HCT116 (cell line): ENCODE data around the gene CEACAM5. TPM values are rescaled to one million over a fixed set of nuclear protein-coding genes. Genes with fewer than 3 reads are reported as not detected.

ENCODE experiments used
- ATAC-seq: fragments of 200-7000 bp; cut with Tn5 transposase; 2 replicates; pipeline ENCODE4 v1.9.1; 2020; ENCODE audit warnings: mild to moderate bottlenecking, moderate library complexity
- BruUV-seq: library from RNA; stranded (reverse); fragments of 400-500 nt; replicated peaks from 2 replicates; lab custom pipeline; 2021; lab: Mats Ljungman, UMichigan
- CTCF ChIA-PET: fragments of 300-600 bp; sonication (Branson Sonifier 250); formaldehyde crosslinking; loops from one replicate; lab custom pipeline; 2021; ENCODE audit warnings: antibody characterized with exemption; lab: Charles Lee
- POLR2A ChIA-PET: fragments of 300-600, 350-600 bp; sonication (Branson Sonifier 250); formaldehyde crosslinking; loops from one replicate; lab custom pipeline; 2021; ENCODE audit warnings: antibody characterized with exemption; lab: Charles Lee
- RAD21 ChIA-PET, 2 experiments: fragments of 300-600 bp; sonication (Branson Sonifier 250); formaldehyde crosslinking; loops; one replicate each; lab custom pipeline; 2023; ENCODE audit warnings: low total read pairs in 2 of 2; ENCODE audit not compliant: uncharacterized antibody in 2 of 2, unreplicated experiment in 2 of 2, low non-redundant PET in 1 of 2; lab: Charles Lee
- DNase-seq: peaks from one replicate; pipeline ENCODE4 v3.0.0-alpha.2; 2010; ENCODE audit warnings: low read depth, low spot score
- H2AFZ ChIP-seq: fragments of 200-600 bp; shearing (Covaris generic), sonication (generic); 2 replicates; pipeline ENCODE4 v1.6.1; 2017; ENCODE audit warnings: low read depth, mixed run types, mixed read lengths, antibody characterized with exemption, low read length; ENCODE audit not compliant: poor library complexity, severe bottlenecking
- H3K27ac ChIP-seq: 2 replicates; pipeline ENCODE4 v1.5.1; 2012; ENCODE audit warnings: low read depth, low read length
- H3K27me3 ChIP-seq: fragments of 200-600 bp; sonication (generic); 2 replicates; pipeline ENCODE4 v1.6.1; 2016; ENCODE audit warnings: mixed run types, low read length, mixed read lengths; ENCODE audit not compliant: insufficient read depth
- H3K36me3 ChIP-seq, 2 experiments: fragments of 200-500 bp in 1 of 2; fragments of 200-600 bp in 1 of 2; sonication (Bioruptor generic) in 1 of 2; sonication (generic) in 1 of 2; 2 replicates each; pipeline versions ENCODE4 v1.5.1 to v1.6.1; 2014 to 2016; ENCODE audit warnings: low read length in 2 of 2, inconsistent platforms in 1 of 2, mixed read lengths in 1 of 2, mixed run types in 1 of 2; ENCODE audit not compliant: insufficient read depth in 2 of 2, control insufficient read depth in 1 of 2
- H3K4me1 ChIP-seq, 2 experiments: fragments of 200-600 bp in 1 of 2; sonication (generic) in 1 of 2; 2 replicates each; pipeline versions ENCODE4 v1.5.1 to v1.6.1; 2012 to 2017; ENCODE audit warnings: low read length in 2 of 2, inconsistent platforms in 1 of 2, mild to moderate bottlenecking in 1 of 2, mixed read lengths in 1 of 2, mixed run types in 1 of 2, moderate library complexity in 1 of 2; ENCODE audit not compliant: insufficient read depth in 2 of 2, control insufficient read depth in 1 of 2
- H3K4me2 ChIP-seq: fragments of 200-600 bp; sonication (generic); 2 replicates; pipeline ENCODE4 v1.6.1; 2017; ENCODE audit warnings: mixed run types, low read length, mixed read lengths
- H3K4me3 ChIP-seq, 2 experiments: fragments of 200-600 bp in 1 of 2; sonication (generic) in 1 of 2; replicated peaks in 1 of 2; 2 replicates each; pipeline ENCODE4 v1.5.1; 2011 to 2016; ENCODE audit warnings: low read length in 2 of 2, control low read depth in 1 of 2, low read depth in 1 of 2, mild to moderate bottlenecking in 1 of 2, mixed read lengths in 1 of 2, mixed run types in 1 of 2
- H3K79me2 ChIP-seq: fragments of 200-600 bp; sonication (generic); 2 replicates; pipeline ENCODE4 v1.6.1; 2017; ENCODE audit warnings: mild to moderate bottlenecking, mixed run types, low read length, moderate library complexity, mixed read lengths; ENCODE audit not compliant: insufficient read depth
- H3K9ac ChIP-seq: fragments of 200-600 bp; sonication (generic); 2 replicates; pipeline ENCODE4 v1.6.1; 2016; ENCODE audit warnings: low read length, mixed read lengths
- H3K9me2 ChIP-seq: fragments of 200-600 bp; sonication (generic), shearing (Covaris generic); 2 replicates; pipeline ENCODE4 v1.6.1; 2017; ENCODE audit warnings: mixed run types, mild to moderate bottlenecking, moderate library complexity; ENCODE audit not compliant: insufficient read depth
- H3K9me3 ChIP-seq, 2 experiments: fragments of 200-500 bp in 1 of 2; fragments of 200-600 bp in 1 of 2; sonication (Bioruptor generic) in 1 of 2; sonication (generic) in 1 of 2; 2 replicates each; pipeline ENCODE4 v1.6.1; 2014 to 2017; ENCODE audit warnings: low read length in 2 of 2, mixed read lengths in 2 of 2, inconsistent platforms in 1 of 2, low read depth in 1 of 2, mild to moderate bottlenecking in 1 of 2, mixed run types in 1 of 2, moderate library complexity in 1 of 2; ENCODE audit not compliant: control insufficient read depth in 1 of 2, insufficient read depth in 1 of 2
- H4K20me1 ChIP-seq: fragments of 200-600 bp; sonication (generic), shearing (Covaris generic); 2 replicates; pipeline ENCODE4 v1.6.1; 2017; ENCODE audit warnings: mixed run types, mild to moderate bottlenecking, moderate library complexity; ENCODE audit not compliant: insufficient read depth
- CEBPB ChIP-seq: IDR thresholded peaks from 2 replicates; pipeline ENCODE4 v1.6.1; 2012; ENCODE audit warnings: low read depth
- CTCF ChIP-seq, 3 experiments: fragments of 200-600 bp in 1 of 3; sonication (generic) in 1 of 3; IDR thresholded peaks in 2 of 3; conservative IDR thresholded peaks in 1 of 3; 2 replicates each; pipeline ENCODE4 v1.5.1; 2012 to 2017; ENCODE audit warnings: low read depth in 2 of 3, low read length in 2 of 3, antibody characterized with exemption in 1 of 3, borderline replicate concordance in 1 of 3, control low read depth in 1 of 3, mild to moderate bottlenecking in 1 of 3, mixed read lengths in 1 of 3, mixed run types in 1 of 3, moderate library complexity in 1 of 3; ENCODE audit not compliant: insufficient read depth in 1 of 3
- EZH2phosphoT487 ChIP-seq: fragments of 200-600 bp; IDR thresholded peaks from 2 replicates; pipeline ENCODE4 v1.6.1; 2018; ENCODE audit warnings: antibody characterized with exemption, borderline replicate concordance
- MAX ChIP-seq: IDR thresholded peaks from 2 replicates; pipeline ENCODE4 v1.6.1; 2012
- POLR2A ChIP-seq: IDR thresholded peaks from 2 replicates; pipeline ENCODE4 v1.7.0; 2011; ENCODE audit warnings: borderline replicate concordance; ENCODE audit not compliant: insufficient read depth, insufficient read length; ENCODE audit errors: extremely low read depth
- POLR2AphosphoS5 ChIP-seq: IDR thresholded peaks from 2 replicates; pipeline ENCODE4 v1.6.1; 2011; ENCODE audit warnings: mild to moderate bottlenecking, low read depth, low read length, moderate library complexity
- SP1 ChIP-seq: IDR thresholded peaks from 2 replicates; pipeline ENCODE4 v1.6.1; 2012; ENCODE audit warnings: low read depth
- SRF ChIP-seq: IDR thresholded peaks from 2 replicates; pipeline ENCODE4 v1.6.1; 2012; ENCODE audit warnings: low read depth
- TCF7L2 ChIP-seq: IDR thresholded peaks from 2 replicates; pipeline ENCODE4 v1.7.0; 2011; ENCODE audit warnings: borderline replicate concordance, inconsistent platforms; ENCODE audit not compliant: insufficient read depth, insufficient read length; ENCODE audit errors: extremely low read depth
- ZNF274 ChIP-seq: fragments of 200-500 bp; sonication (Bioruptor generic); IDR thresholded peaks from 2 replicates; pipeline ENCODE4 v1.6.1; 2014; ENCODE audit warnings: mild to moderate bottlenecking, low read depth, low read length, inconsistent platforms
- intact Hi-C: fragments of 100-400 bp; cut with micrococcal nuclease; formaldehyde crosslinking; loops from 2 replicates; pipeline ENCODE4 v1.10.0; 2022
- total RNA-seq: library from RNA; stranded (reverse); gene quantifications from one replicate; pipeline ENCODE4 v1.2.1, GENCODE V29; 2021; ENCODE audit not compliant: unreplicated experiment

CEACAM5 gene
- total RNA-seq, 1 experiment from 2014 or later: 0.22 TPM

GRCh38 chr19:41699968-41700323, 8.5 kb upstream of the CEACAM5 start (continued):
- no peak for TF ChIP-seq EZH2phosphoT487
- no peak for TF ChIP-seq CEBPB
- TF ChIP-seq ZNF274: no peak
- TF ChIP-seq POLR2AphosphoS5: no peak
- no peak for TF ChIP-seq POLR2A
- no peak for TF ChIP-seq CTCF (IDR thresholded peaks at IDR 0.05 in 2 of 3, conservative IDR thresholded peaks at IDR 0.05 in 1 of 3; ENCODE audit: borderline replicate concordance in 1 of 3, insufficient read depth in 1 of 3, low read depth in 2 of 3, low read length in 2 of 3)
- TF ChIP-seq SP1: no peak
- TF ChIP-seq SRF: no peak

GRCh38 chr19:41700381-41701195, 7.8 kb upstream of the CEACAM5 start:
- CTCF ChIA-PET: interaction anchor here (0.8 to 2.2 kb wide), 7 partner anchors 9 to 103 kb away, joined by 3 to 11 read pairs (median 4); partner anchors contain the start of gene CEACAM7
- Histone ChIP-seq H4K20me1 (no peaks in the 10 kb centered on the region), H3K9me3 (no peaks in the 10 kb centered on the region), H2AFZ (no peak overlapping the region), H3K4me1 (peaks cover 0 to 7% of the 10 kb centered on the region in 2 experiments; a peak in 2 of 4 replicates), H3K27me3 (peaks cover 46% of the 10 kb centered on the region; the same call in 1 of the 2 replicates), H3K4me2 (no peak overlapping the region), H3K9ac (no peak overlapping the region), H3K36me3 (no peaks in the 10 kb centered on the region), H3K4me3 (no peak overlapping the region), H3K79me2 (no peaks in the 10 kb centered on the region), H3K9me2 (no peaks in the 10 kb centered on the region), H3K27ac (no peak overlapping the region)
- TF ChIP-seq MAX: no peak
- TF ChIP-seq TCF7L2: no peak
- TF ChIP-seq ZNF274: no peak
- DNase-seq (no peak), ATAC-seq (no peak)
- intact Hi-C loops: loop anchor here (10.0 kb wide), 1 partner anchor 254 kb away; the partner anchor contains the start of gene RABAC1
- no TSS peak for BruUV-seq
- RAD21 ChIA-PET: no interaction called here
- POLR2A ChIA-PET: no interaction called here
